ENCODE measurements around the gene SASH3.
A peak's percentile ranks its signal among the peaks of the same experiment; 100 is the strongest.

SASH3 gene

GRCh38 chrX:129818123-129818522, 38.4 kb downstream of the SASH3 start:
- DNase-seq: no peak

GRCh38 chrX:129823115-129823514, 43.4 kb downstream of the SASH3 start:
- DNase-seq: peak; percentile 80

- no peak for DNase-seq
Measured at GRCh38 chrX:129823522-129823921, 43.8 kb downstream of the SASH3 start.

- no peak for DNase-seq
Measured at GRCh38 chrX:129824620-129825019, 44.9 kb downstream of the SASH3 start.

GRCh38 chrX:129825746-129826505, 46.2 kb downstream of the SASH3 start:
- no peak for DNase-seq

- DNase-seq: no peak
Measured at GRCh38 chrX:129830494-129830893, 50.7 kb downstream of the SASH3 start.

- DNase-seq: no peak
Measured at GRCh38 chrX:129831091-129831885, 51.5 kb downstream of the SASH3 start.

- no peak for DNase-seq
Measured at GRCh38 chrX:129833153-129833990, 53.6 kb downstream of the SASH3 start.

GRCh38 chrX:129836827-129837226, 57.1 kb downstream of the SASH3 start:
- peak; percentile 40 for DNase-seq

GRCh38 chrX:129840344-129840743, 60.6 kb downstream of the SASH3 start:
- DNase-seq: no peak

- DNase-seq: peak; percentile 19
Measured at GRCh38 chrX:129842510-129843208, 62.9 kb downstream of the SASH3 start.

- no peak for DNase-seq
Measured at GRCh38 chrX:129843209-129843458, 63.4 kb downstream of the SASH3 start.

- DNase-seq: peak; percentile 91
Measured at GRCh38 chrX:129843459-129844306, 63.9 kb downstream of the SASH3 start, which contains the start of gene ZDHHC9. TSS of gene ZDHHC9 (minus strand) at chrX:129843886. CDS start at chrX:129841945, 1,941 bp downstream.

Data from hematopoietic multipotent progenitor cell treated with erythropoietin and hydrocortisone succinate and interleukin-3 and kit ligand, for 6 days (in vitro differentiated cells).